Naive thymus-derived CD4-positive, alpha-beta T cell (primary cell): Measurements from ENCODE around the gene CLBA1. TPM values are rescaled to one million over a fixed set of nuclear protein-coding genes. Genes with fewer than 3 reads are reported as not detected.

Experiments used
- ATAC-seq: fragments of 150-1000 bp; cut with Tn5 transposase; 2 replicates; pipeline ENCODE4 v1.10.0; 2021; ENCODE audit warnings: mild to moderate bottlenecking, moderate library complexity
- CTCF ChIA-PET: fragments of 350-600 bp; sonication (Branson Sonifier 250); formaldehyde crosslinking; loops from one replicate; lab custom pipeline; 2021; ENCODE audit warnings: antibody characterized with exemption; lab: Charles Lee
- POLR2A ChIA-PET: fragments of 350-600 bp; sonication (Branson Sonifier 250); formaldehyde crosslinking; loops from one replicate; lab custom pipeline; 2021; ENCODE audit warnings: antibody characterized with exemption, inconsistent platforms; lab: Charles Lee
- DNase-seq, 9 donors: peaks; one replicate each; pipeline versions ENCODE4 v3.0.0 to v3.0.0-alpha.2; 2020 to 2022; ENCODE audit warnings: mixed read lengths in 1 of 9
- H3K27ac ChIP-seq: one replicate; pipeline ENCODE4 v1.7.0; 2013; ENCODE audit warnings: mild to moderate bottlenecking, low read depth, low read length, moderate library complexity
- H3K27me3 ChIP-seq, 2 donors: one replicate each; pipeline ENCODE4 v1.7.0; 2013; ENCODE audit warnings: low read length in 2 of 2, mild to moderate bottlenecking in 2 of 2, moderate library complexity in 2 of 2; ENCODE audit not compliant: control insufficient read depth in 2 of 2, insufficient read depth in 2 of 2
- H3K36me3 ChIP-seq, 3 experiments: 1 replicate in 2 of 3; 2 replicates in 1 of 3; pipeline ENCODE4 v1.7.0; 2013; ENCODE audit warnings: low read length in 3 of 3, mild to moderate bottlenecking in 3 of 3, moderate library complexity in 1 of 3; ENCODE audit not compliant: insufficient read depth in 3 of 3, control insufficient read depth in 2 of 3
- H3K4me1 ChIP-seq, 2 donors: one replicate each; pipeline ENCODE4 v1.7.0; 2013; ENCODE audit warnings: low read length in 2 of 2, mild to moderate bottlenecking in 2 of 2, moderate library complexity in 1 of 2; ENCODE audit not compliant: control insufficient read depth in 2 of 2, insufficient read depth in 2 of 2
- H3K4me3 ChIP-seq: 2 replicates; pipeline ENCODE4 v1.7.0; 2013; ENCODE audit warnings: mild to moderate bottlenecking, low read length
- H3K9me3 ChIP-seq, 3 experiments: 1 replicate in 2 of 3; 2 replicates in 1 of 3; pipeline ENCODE4 v1.7.0; 2013; ENCODE audit warnings: low read length in 3 of 3; ENCODE audit not compliant: control insufficient read depth in 2 of 3
- H3K27ac Mint-ChIP-seq, 9 donors: one replicate each; pipeline ENCODE4 v1.8.0; 2020 to 2022; ENCODE audit warnings: mixed read lengths in 9 of 9, mild to moderate bottlenecking in 8 of 9, moderate library complexity in 5 of 9, inconsistent platforms in 2 of 9
- H3K27me3 Mint-ChIP-seq, 5 donors: one replicate each; pipeline ENCODE4 v1.8.0; 2021 to 2022; ENCODE audit warnings: mixed read lengths in 5 of 5, mild to moderate bottlenecking in 1 of 5
- H3K36me3 Mint-ChIP-seq, 5 donors: one replicate each; pipeline ENCODE4 v1.8.0; 2020 to 2022; ENCODE audit warnings: mixed read lengths in 5 of 5, mild to moderate bottlenecking in 3 of 5, inconsistent platforms in 1 of 5
- H3K4me1 Mint-ChIP-seq, 7 donors: one replicate each; pipeline ENCODE4 v1.8.0; 2020 to 2022; ENCODE audit warnings: mixed read lengths in 7 of 7, mild to moderate bottlenecking in 3 of 7, inconsistent platforms in 1 of 7
- H3K4me3 Mint-ChIP-seq, 10 donors: one replicate each; pipeline ENCODE4 v1.8.0; 2020 to 2022; ENCODE audit warnings: mild to moderate bottlenecking in 10 of 10, mixed read lengths in 10 of 10, moderate library complexity in 6 of 10, inconsistent platforms in 2 of 10
- H3K9me3 Mint-ChIP-seq, 11 donors: one replicate each; pipeline ENCODE4 v1.8.0; 2020 to 2022; ENCODE audit warnings: mixed read lengths in 11 of 11, mild to moderate bottlenecking in 4 of 11, inconsistent platforms in 1 of 11, moderate library complexity in 1 of 11
- intact Hi-C, 2 donors: fragments of 100-400 bp; cut with micrococcal nuclease; formaldehyde crosslinking; loops; one replicate each; pipeline ENCODE4 v1.15.1; 2023
- polyA plus RNA-seq, 2 donors: library from polyadenylated mRNA; unstranded; fragments of 300-500 nt; fragmentation: Illumina TruSeq; gene quantifications; one replicate each; pipeline ENCODE4 v1.2.3, GENCODE V29; 2021
- total RNA-seq, 6 experiments: library from RNA in 5 of 6; stranded (reverse) in 5 of 6; gene quantifications; 1 replicate in 5 of 6; 2 replicates in 1 of 6; pipeline ENCODE4 v1.2.3 and lab custom pipeline; 2021 to 2026

Gene CLBA1
- total and polyA plus RNA-seq, 7 experiments from 2014 or later = 0.26 to 2.1 (median 1.1) TPM

- H3K4me3 ChIP-seq = no peak overlapping the region
- H3K36me3 Mint-ChIP-seq = peaks cover 0 to 9% (median 0%) of the 10 kb centered on the region in 5 donors
- POLR2A ChIA-PET = no interaction called here
- H3K27ac Mint-ChIP-seq = no peak overlapping the region
- no peak overlapping the region for H3K27ac ChIP-seq
- intact Hi-C loops = no loop called here
- H3K36me3 ChIP-seq = no peaks in the 10 kb centered on the region
- H3K4me1 ChIP-seq = no peaks in the 10 kb centered on the region
- CTCF ChIA-PET = no interaction called here
- H3K4me1 Mint-ChIP-seq = peaks cover 0 to 4% (median 0%) of the 10 kb centered on the region in 7 donors
- no peaks in the 10 kb centered on the region for H3K27me3 Mint-ChIP-seq
- H3K9me3 ChIP-seq = no peaks in the 10 kb centered on the region
- no peaks in the 10 kb centered on the region for H3K9me3 Mint-ChIP-seq
- no peak for DNase-seq
- no peak for ATAC-seq
- H3K4me3 Mint-ChIP-seq = no peak overlapping the region
- H3K27me3 ChIP-seq = no peaks in the 10 kb centered on the region
Observed at GRCh38 chr14:104993306-104993705, 7.7 kb downstream of the CLBA1 start.

GRCh38 chr14:104993808-104994591, 8.4 kb downstream of the CLBA1 start:
- peaks cover 0 to 4% (median 0%) of the 10 kb centered on the region in 7 donors for H3K4me1 Mint-ChIP-seq
- no peaks in the 10 kb centered on the region for H3K27me3 Mint-ChIP-seq
- Histone ChIP-seq H3K4me1 (no peaks in the 10 kb centered on the region), H3K36me3 (no peaks in the 10 kb centered on the region), H3K4me3 (no peak overlapping the region), H3K9me3 (no peaks in the 10 kb centered on the region), H3K27me3 (no peaks in the 10 kb centered on the region), H3K27ac (no peak overlapping the region)
- POLR2A ChIA-PET = no interaction called here
- no peaks in the 10 kb centered on the region for H3K9me3 Mint-ChIP-seq
- CTCF ChIA-PET = interaction anchor here (1.2 kb wide), 1 partner anchor 93 kb away, joined by 3 read pairs; no protein-coding TSS in a partner anchor
- no peak for ATAC-seq
- no peak overlapping the region for H3K4me3 Mint-ChIP-seq
- DNase-seq = no peak
- H3K27ac Mint-ChIP-seq = no peak overlapping the region
- peaks cover 0 to 9% (median 0%) of the 10 kb centered on the region in 5 donors for H3K36me3 Mint-ChIP-seq
- intact Hi-C loops = no loop called here

GRCh38 chr14:104994978-104995377, 9.4 kb downstream of the CLBA1 start:
- CTCF ChIA-PET = no interaction called here
- no peaks in the 10 kb centered on the region for H3K27me3 Mint-ChIP-seq
- H3K4me3 Mint-ChIP-seq = no peak overlapping the region
- peaks cover 0 to 2% (median 0%) of the 10 kb centered on the region in 11 donors for H3K9me3 Mint-ChIP-seq
- H3K4me3 ChIP-seq = no peak overlapping the region
- H3K36me3 ChIP-seq = no peaks in the 10 kb centered on the region
- H3K27me3 ChIP-seq = no peaks in the 10 kb centered on the region
- H3K27ac ChIP-seq = no peak overlapping the region
- DNase-seq = no peak
- peaks cover 0 to 17% (median 0%) of the 10 kb centered on the region in 5 donors for H3K36me3 Mint-ChIP-seq
- POLR2A ChIA-PET = no interaction called here
- intact Hi-C loops = no loop called here
- no peak for ATAC-seq
- H3K27ac Mint-ChIP-seq = no peak overlapping the region
- no peaks in the 10 kb centered on the region for H3K9me3 ChIP-seq
- no peaks in the 10 kb centered on the region for H3K4me1 ChIP-seq
- peaks cover 0 to 4% (median 0%) of the 10 kb centered on the region in 7 donors for H3K4me1 Mint-ChIP-seq

GRCh38 chr14:104996032-104996431, 10.4 kb downstream of the CLBA1 start:
- H3K36me3 ChIP-seq = no peaks in the 10 kb centered on the region
- no peak for ATAC-seq
- ChIA-PET CTCF (interaction anchor here (0.6 kb wide), 2 partner anchors 122 to 432 kb away, joined by 3 read pairs; no protein-coding TSS in a partner anchor), POLR2A (no interaction called here)
- Mint-ChIP-seq H3K27ac (no peak overlapping the region), H3K9me3 (peaks cover 0 to 2% (median 0%) of the 10 kb centered on the region in 11 donors), H3K4me1 (peaks cover 0 to 4% (median 0%) of the 10 kb centered on the region in 7 donors), H3K27me3 (no peaks in the 10 kb centered on the region), H3K4me3 (no peak overlapping the region), H3K36me3 (peaks cover 0 to 22% (median 0%) of the 10 kb centered on the region in 5 donors)
- intact Hi-C loops = no loop called here
- H3K27me3 ChIP-seq = no peaks in the 10 kb centered on the region
- H3K9me3 ChIP-seq = no peaks in the 10 kb centered on the region
- H3K4me3 ChIP-seq = no peak overlapping the region
- no peaks in the 10 kb centered on the region for H3K4me1 ChIP-seq
- H3K27ac ChIP-seq = no peak overlapping the region
- no peak for DNase-seq

GRCh38 chr14:104996483-104996882, 10.9 kb downstream of the CLBA1 start:
- no peaks in the 10 kb centered on the region for H3K4me1 ChIP-seq
- H3K27ac ChIP-seq = no peak overlapping the region
- H3K27me3 Mint-ChIP-seq = no peaks in the 10 kb centered on the region
- no peaks in the 10 kb centered on the region for H3K9me3 ChIP-seq
- H3K4me1 Mint-ChIP-seq = peaks cover 0 to 4% (median 0%) of the 10 kb centered on the region in 7 donors
- CTCF ChIA-PET = no interaction called here
- no peak overlapping the region for H3K4me3 ChIP-seq
- no peak overlapping the region for H3K27ac Mint-ChIP-seq
- POLR2A ChIA-PET = no interaction called here
- intact Hi-C loops = no loop called here
- no peak for ATAC-seq
- no peaks in the 10 kb centered on the region for H3K36me3 ChIP-seq
- no peak overlapping the region for H3K4me3 Mint-ChIP-seq
- no peak for DNase-seq
- H3K9me3 Mint-ChIP-seq = peaks cover 0 to 2% (median 0%) of the 10 kb centered on the region in 11 donors
- H3K27me3 ChIP-seq = no peaks in the 10 kb centered on the region
- H3K36me3 Mint-ChIP-seq = peaks cover 0 to 22% (median 0%) of the 10 kb centered on the region in 5 donors

GRCh38 chr14:104998801-104999200, 13.2 kb downstream of the CLBA1 start:
- H3K36me3 ChIP-seq = no peaks in the 10 kb centered on the region
- H3K4me3 Mint-ChIP-seq = no peak overlapping the region
- no peak overlapping the region for H3K4me3 ChIP-seq
- H3K27ac ChIP-seq = no peak overlapping the region
- no peaks in the 10 kb centered on the region for H3K27me3 Mint-ChIP-seq
- H3K4me1 ChIP-seq = no peaks in the 10 kb centered on the region
- no peaks in the 10 kb centered on the region for H3K27me3 ChIP-seq
- no peak for ATAC-seq
- intact Hi-C loops = no loop called here
- ChIA-PET CTCF (interaction anchor here (0.7 kb wide), 1 partner anchor 436 kb away, joined by 3 read pairs; no protein-coding TSS in a partner anchor), POLR2A (interaction anchor here (0.6 kb wide), 1 partner anchor 1179 kb away, joined by 3 read pairs; no protein-coding TSS in a partner anchor)
- peak overlapping the region in 1 of 9 donors; percentile 15 for H3K27ac Mint-ChIP-seq
- no peak for DNase-seq
- peaks cover 0 to 21% (median 0%) of the 10 kb centered on the region in 5 donors for H3K36me3 Mint-ChIP-seq
- no peaks in the 10 kb centered on the region for H3K4me1 Mint-ChIP-seq
- H3K9me3 Mint-ChIP-seq = peaks cover 0 to 2% (median 0%) of the 10 kb centered on the region in 11 donors
- H3K9me3 ChIP-seq = no peaks in the 10 kb centered on the region
